Endothelial cell of umbilical vein (primary cell): ENCODE results near the gene GRID2. TPM values are rescaled to one million over a fixed set of nuclear protein-coding genes. Genes with fewer than 3 reads are reported as not detected.

ENCODE experiments used
- BruUV-seq: library from RNA; stranded (reverse); fragments of 400-500 nt; replicated peaks from 2 replicates; lab custom pipeline; 2021; lab: Mats Ljungman, UMichigan
- CTCF ChIA-PET: fragments of 300-600, 350-600 bp; sonication (Branson Sonifier 250); formaldehyde crosslinking; loops from one replicate; lab custom pipeline; 2021; ENCODE audit warnings: antibody characterized with exemption, inconsistent platforms; lab: Charles Lee
- POLR2A ChIA-PET: fragments of 300-600, 350-600 bp; sonication (Branson Sonifier 250); formaldehyde crosslinking; loops from one replicate; lab custom pipeline; 2021; ENCODE audit warnings: antibody characterized with exemption, inconsistent platforms; lab: Charles Lee
- DNase-seq: peaks from one replicate; pipeline ENCODE4 v3.0.0-alpha.2; 2011; ENCODE audit warnings: low read depth, low spot score
- FAIRE-seq: peaks from 2 replicates; lab custom pipeline; 2011; peaks lifted over from hg19 to GRCh38; lab: Jason Lieb, UNC
- H2AFZ ChIP-seq: 2 replicates; pipeline ENCODE4 v1.6.0; 2012; ENCODE audit warnings: low read depth, low read length, control low read depth, inconsistent platforms
- H3K27ac ChIP-seq: 2 replicates; pipeline ENCODE4 v1.5.1; 2011; ENCODE audit warnings: low read depth, mild to moderate bottlenecking, control low read depth, low read length, moderate library complexity; ENCODE audit not compliant: insufficient read depth
- H3K27me3 ChIP-seq, 2 experiments: 2 replicates each; pipeline versions ENCODE4 v1.6.0 to v1.6.1; 2011; ENCODE audit warnings: low read length in 2 of 2, mixed read lengths in 1 of 2; ENCODE audit not compliant: control insufficient read depth in 2 of 2, insufficient read depth in 2 of 2
- H3K36me3 ChIP-seq, 2 experiments: 2 replicates in 1 of 2; 3 replicates in 1 of 2; pipeline ENCODE4 v1.5.1; 2011; ENCODE audit warnings: low read length in 2 of 2, mild to moderate bottlenecking in 1 of 2, moderate library complexity in 1 of 2; ENCODE audit not compliant: control insufficient read depth in 2 of 2, insufficient read depth in 2 of 2; ENCODE audit errors: extremely low read depth in 1 of 2
- H3K4me1 ChIP-seq: 3 replicates; pipeline ENCODE4 v1.5.1; 2011; ENCODE audit warnings: mild to moderate bottlenecking, low read length; ENCODE audit not compliant: control insufficient read depth, insufficient read depth; ENCODE audit errors: extremely low read depth
- H3K4me2 ChIP-seq: 2 replicates; pipeline ENCODE4 v1.6.1; 2011; ENCODE audit warnings: low read length, control low read depth, mixed read lengths; ENCODE audit not compliant: insufficient read depth
- H3K4me3 ChIP-seq, 3 experiments: fragments of 200-600 bp in 1 of 3; sonication (generic), shearing (Covaris generic) in 1 of 3; replicated peaks in 1 of 3; 2 replicates each; pipeline ENCODE4 v1.5.1; 2011 to 2016; ENCODE audit warnings: control low read depth in 3 of 3, low read length in 3 of 3, mild to moderate bottlenecking in 2 of 3, inconsistent platforms in 1 of 3, low read depth in 1 of 3, moderate library complexity in 1 of 3; ENCODE audit not compliant: insufficient read depth in 1 of 3
- H3K79me2 ChIP-seq: 2 replicates; pipeline ENCODE4 v1.6.0; 2012; ENCODE audit warnings: low read length, inconsistent platforms; ENCODE audit not compliant: control insufficient read depth, insufficient read depth
- H3K9ac ChIP-seq: replicated peaks from 2 replicates; pipeline ENCODE3; 2011; ENCODE audit warnings: low read length, control low read depth; ENCODE audit not compliant: insufficient read depth; ENCODE audit errors: extremely low read depth
- H3K9me1 ChIP-seq: replicated peaks from 3 replicates; pipeline ENCODE4 v1.6.0; 2011; ENCODE audit warnings: mild to moderate bottlenecking, low read length; ENCODE audit not compliant: control insufficient read depth, insufficient read depth; ENCODE audit errors: extremely low read depth
- H3K9me3 ChIP-seq: replicated peaks from 2 replicates; pipeline ENCODE4 v1.5.1; 2012; ENCODE audit warnings: low read length, inconsistent platforms; ENCODE audit not compliant: control insufficient read depth, insufficient read depth
- H4K20me1 ChIP-seq: replicated peaks from 2 replicates; pipeline ENCODE3; 2011; ENCODE audit warnings: mild to moderate bottlenecking, low read length; ENCODE audit not compliant: control insufficient read depth, insufficient read depth; ENCODE audit errors: extremely low read depth
- CTCF ChIP-seq, 2 donors: IDR thresholded peaks; 1 replicate in 1 of 2; 2 replicates in 1 of 2; pipeline ENCODE4 v1.5.1; 2011; ENCODE audit warnings: low read length in 2 of 2, mild to moderate bottlenecking in 2 of 2, moderate library complexity in 2 of 2, control low read depth in 1 of 2, inconsistent platforms in 1 of 2, low read depth in 1 of 2; ENCODE audit not compliant: insufficient read depth in 1 of 2; ENCODE audit errors: extremely low read depth in 1 of 2
- EZH2 ChIP-seq: IDR thresholded peaks from 2 replicates; pipeline ENCODE4 v1.6.1; 2012; ENCODE audit warnings: borderline replicate concordance, low read depth, mild to moderate bottlenecking, moderate library complexity, low read length, inconsistent platforms; ENCODE audit not compliant: severe bottlenecking
- FOS ChIP-seq: IDR thresholded peaks from 2 replicates; pipeline ENCODE4 v1.6.1; 2011; ENCODE audit warnings: mild to moderate bottlenecking, low read length, moderate library complexity, borderline replicate concordance; ENCODE audit not compliant: insufficient read depth
- GATA2 ChIP-seq: IDR thresholded peaks from 2 replicates; pipeline ENCODE4 v1.7.0; 2011; ENCODE audit warnings: low read depth, mild to moderate bottlenecking, moderate library complexity, mixed read lengths, low read length; ENCODE audit not compliant: insufficient read length, insufficient read depth
- JUN ChIP-seq: IDR thresholded peaks from 2 replicates; pipeline ENCODE4 v1.6.1; 2011; ENCODE audit warnings: borderline replicate concordance, low read depth; ENCODE audit not compliant: insufficient read length, insufficient read depth
- MAX ChIP-seq: IDR thresholded peaks from 2 replicates; pipeline ENCODE4 v1.6.1; 2011; ENCODE audit not compliant: insufficient read depth, insufficient read length
- MYC ChIP-seq: IDR thresholded peaks from one replicate; pipeline ENCODE4 v1.6.1; 2011; ENCODE audit warnings: mild to moderate bottlenecking, low read depth, low read length
- POLR2A ChIP-seq: IDR thresholded peaks from 2 replicates; pipeline ENCODE4 v1.6.1; 2012; ENCODE audit warnings: low read depth, mild to moderate bottlenecking, control low read depth, low read length
- POLR2AphosphoS5 ChIP-seq: IDR thresholded peaks from 2 replicates; pipeline ENCODE4 v1.6.1; 2012; ENCODE audit warnings: low read depth, mild to moderate bottlenecking, control low read depth, low read length, moderate library complexity; ENCODE audit not compliant: insufficient read depth
- dilution Hi-C: fragments of 300-500 bp; cut with MboI; formaldehyde crosslinking; loops from one replicate; pipeline ENCODE4 v1.15.0; 2019; ENCODE audit warnings: low sequenced_read_pairs; ENCODE audit not compliant: extremely low pct_ligation_motif_present
- intact Hi-C: fragments of 100-400 bp; cut with micrococcal nuclease; formaldehyde crosslinking; loops from one replicate; pipeline ENCODE4 v1.10.0; 2022
- polyA plus RNA-seq, 4 experiments: library from polyadenylated mRNA; depleted of rRNA in 3 of 4; stranded (reverse) in 3 of 4; unstranded in 1 of 4; fragments of >200 nt; gene quantifications; 2 replicates each; pipeline versions ENCODE4 v1.2.1 to v1.2.3, GENCODE V29; 2011 to 2012; ENCODE audit warnings: missing spikeins in 1 of 4
- total RNA-seq: library from RNA; stranded (reverse); gene quantifications from 2 replicates; pipeline ENCODE4 v1.2.3, GENCODE V29; 2021

Gene GRID2
- total and polyA plus RNA-seq, 2 donors (not counting 3 experiments of a cell fraction or from before 2014, with no cell fraction given) = not detected

- no peaks in the 10 kb centered on the region for H3K27me3 ChIP-seq
- ChIA-PET CTCF (no interaction called here), POLR2A (no interaction called here)
- dilution Hi-C loops = no loop called here
- no peak overlapping the region for H3K4me2 ChIP-seq
- FAIRE-seq = no peak
- no peaks in the 10 kb centered on the region for H4K20me1 ChIP-seq
- no peaks in the 10 kb centered on the region for H3K4me1 ChIP-seq
- H3K9me1 ChIP-seq = no peaks in the 10 kb centered on the region
- no peak overlapping the region for H2AFZ ChIP-seq
- H3K9ac ChIP-seq = no peak overlapping the region
- H3K27ac ChIP-seq = no peak overlapping the region
- H3K4me3 ChIP-seq = no peak overlapping the region
- no peaks in the 10 kb centered on the region for H3K9me3 ChIP-seq
- DNase-seq = no peak
- BruUV-seq = no TSS peak
- H3K36me3 ChIP-seq = no peaks in the 10 kb centered on the region
- H3K79me2 ChIP-seq = no peaks in the 10 kb centered on the region
- intact Hi-C loops = no loop called here
- TF ChIP-seq POLR2AphosphoS5 = no peak
- no peak for TF ChIP-seq EZH2
- no peak for TF ChIP-seq JUN
- TF ChIP-seq CTCF (IDR thresholded peaks at IDR 0.05; ENCODE audit: extremely low read depth in 1 of 2, insufficient read depth in 1 of 2, low read depth in 1 of 2, low read length in 2 of 2) = no peak
- TF ChIP-seq MAX = no peak
- TF ChIP-seq POLR2A = no peak
- no peak for TF ChIP-seq FOS
- TF ChIP-seq GATA2 = no peak
- no peak for TF ChIP-seq MYC
These were observed 29.2 kb downstream of the GRID2 start for GRCh38 chr4:92333016-92333415.
